GM19452 (cell line): Measurements from ENCODE around the gene DCDC1.

ENCODE experiments used
- ATAC-seq: cut with Tn5 transposase; IDR thresholded peaks from one replicate; pipeline ENCODE4 v1.9.1; 2021; ENCODE audit not compliant: unreplicated experiment

The DCDC1 gene

GRCh38 chr11:30861531-30861930 lies 508.0 kb downstream of the DCDC1 start:
- no peak for ATAC-seq

- ATAC-seq = no peak
Measured at GRCh38 chr11:30861064-30861463, 508.5 kb downstream of the DCDC1 start.

DNA sequence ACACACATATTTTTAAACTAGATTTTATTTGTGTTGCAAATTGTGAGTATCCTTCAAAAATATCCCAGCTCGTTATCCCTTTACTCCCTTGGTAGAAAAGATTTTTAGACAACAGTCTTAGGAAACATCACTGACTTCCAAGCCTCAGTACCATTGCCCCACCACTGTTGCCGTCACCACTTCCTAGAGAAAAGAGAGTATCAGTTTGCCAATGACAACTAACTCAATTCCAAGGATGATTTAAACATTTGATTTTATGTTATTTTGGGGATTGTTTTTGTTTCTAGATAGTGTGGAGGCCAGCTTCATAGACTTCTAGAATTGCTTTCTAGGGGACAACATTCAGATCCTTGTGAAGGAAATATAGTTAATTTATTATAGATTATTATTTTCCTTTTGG lies 509.4 kb downstream of the DCDC1 start:
- no peak for ATAC-seq

GRCh38 chr11:30859669-30860068 lies 509.9 kb downstream of the DCDC1 start:
- ATAC-seq = no peak

- ATAC-seq = no peak
Measured at GRCh38 chr11:30855383-30856006, 514.0 kb downstream of the DCDC1 start.

DNA sequence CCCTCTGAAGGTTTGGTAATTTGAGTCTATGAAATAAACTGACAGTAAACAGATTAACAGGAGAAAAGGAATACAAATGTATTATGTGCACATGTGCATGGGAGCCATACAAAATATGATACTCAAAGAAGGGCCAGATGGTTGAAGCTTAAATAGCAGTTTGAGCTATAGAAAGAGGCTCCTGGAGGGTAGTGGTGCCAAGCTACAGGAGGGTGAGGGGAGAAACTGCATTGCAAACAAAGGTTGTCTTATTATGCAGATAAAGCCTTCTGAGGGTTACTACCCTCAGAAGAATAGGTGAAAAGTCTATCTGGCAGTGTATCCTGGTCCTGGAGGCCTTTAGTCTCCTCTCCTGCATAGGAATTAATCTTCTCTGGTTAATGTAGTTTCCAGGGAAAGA lies 516.1 kb downstream of the DCDC1 start:
- ATAC-seq = no peak

GRCh38 chr11:30852645-30853044 lies 516.9 kb downstream of the DCDC1 start:
- ATAC-seq = no peak

DNA sequence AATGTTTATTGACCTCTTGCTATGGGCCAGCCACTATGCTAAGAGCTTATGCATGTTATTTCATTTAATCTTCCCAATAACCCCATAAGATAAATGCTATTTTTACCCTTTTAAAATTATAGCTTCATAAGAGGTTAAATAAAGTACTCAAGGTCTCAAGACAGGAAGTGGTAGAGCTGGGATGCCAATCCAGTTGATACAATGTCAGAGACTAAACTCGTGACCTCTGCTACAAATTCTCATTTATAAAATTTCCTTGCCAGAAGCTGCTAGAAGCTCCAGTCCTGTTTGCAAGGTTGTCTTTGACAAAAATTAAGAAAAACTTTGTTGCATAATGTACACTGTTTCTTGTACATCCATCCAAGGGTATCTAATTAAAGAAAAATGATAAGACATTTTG lies 517.4 kb downstream of the DCDC1 start:
- ATAC-seq = no peak

- no peak for ATAC-seq
Measured at GRCh38 chr11:30837252-30837651, 532.3 kb downstream of the DCDC1 start.

DNA sequence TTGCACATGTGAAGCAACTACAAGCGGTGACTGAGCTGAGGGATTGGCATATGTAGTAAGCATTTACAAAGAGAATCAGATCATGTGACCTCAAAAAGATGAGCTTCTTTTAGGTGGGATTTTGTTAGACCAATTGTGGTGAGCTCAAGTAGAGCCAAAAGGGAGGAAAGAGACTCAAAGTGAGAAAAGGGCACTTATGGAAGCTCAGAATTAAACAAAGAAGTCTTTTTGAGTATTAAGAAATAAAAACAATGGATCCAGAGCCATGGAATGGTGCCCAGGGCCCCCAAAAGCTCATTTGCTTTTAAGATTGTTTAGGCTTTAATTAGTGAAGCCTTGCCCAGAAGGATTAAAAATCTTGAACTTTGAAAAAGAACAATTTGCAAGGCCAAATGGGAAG lies 536.7 kb downstream of the DCDC1 start:
- no peak for ATAC-seq

DNA sequence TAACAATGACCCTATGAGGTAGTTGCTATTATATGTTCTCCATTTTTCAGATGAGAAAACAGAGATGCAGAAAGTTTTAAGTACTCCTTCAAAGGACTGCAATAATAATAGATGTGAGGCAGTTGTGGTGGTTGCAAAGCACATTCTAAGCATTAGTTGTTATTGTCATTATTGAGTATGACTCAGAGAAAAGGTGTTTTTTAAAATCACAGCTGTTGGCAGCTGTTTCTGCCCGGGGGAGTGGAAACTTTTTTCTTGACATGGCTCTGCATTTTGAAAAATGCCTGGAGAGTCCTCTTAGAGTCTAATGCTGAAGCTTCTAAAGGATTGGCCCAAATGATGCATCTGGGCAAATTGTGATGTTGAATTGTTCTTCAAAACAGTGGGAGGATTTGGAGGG lies 538.9 kb downstream of the DCDC1 start:
- ATAC-seq = no peak

GRCh38 chr11:30826911-30827310 lies 542.6 kb downstream of the DCDC1 start:
- ATAC-seq = no peak

DNA sequence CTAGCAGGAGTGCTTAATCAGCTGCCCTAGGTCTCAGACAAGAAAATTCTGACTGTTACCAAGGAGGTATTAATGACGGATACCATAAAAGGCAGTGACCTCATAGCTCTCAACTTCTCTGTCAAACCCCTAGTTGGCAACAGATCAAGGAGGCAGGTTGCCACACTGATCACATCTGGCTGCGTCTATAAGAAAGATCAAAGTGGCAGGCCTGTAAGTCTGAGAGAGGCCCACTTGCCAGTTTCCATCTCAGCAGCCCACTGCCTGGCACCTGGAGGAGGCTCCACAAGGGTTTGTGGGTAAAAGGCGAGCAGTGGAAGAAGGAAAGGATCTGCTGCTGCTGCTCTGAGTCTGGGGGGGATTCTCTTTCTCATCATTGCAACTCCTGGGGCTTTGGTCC lies 543.8 kb downstream of the DCDC1 start:
- no peak for ATAC-seq

DNA sequence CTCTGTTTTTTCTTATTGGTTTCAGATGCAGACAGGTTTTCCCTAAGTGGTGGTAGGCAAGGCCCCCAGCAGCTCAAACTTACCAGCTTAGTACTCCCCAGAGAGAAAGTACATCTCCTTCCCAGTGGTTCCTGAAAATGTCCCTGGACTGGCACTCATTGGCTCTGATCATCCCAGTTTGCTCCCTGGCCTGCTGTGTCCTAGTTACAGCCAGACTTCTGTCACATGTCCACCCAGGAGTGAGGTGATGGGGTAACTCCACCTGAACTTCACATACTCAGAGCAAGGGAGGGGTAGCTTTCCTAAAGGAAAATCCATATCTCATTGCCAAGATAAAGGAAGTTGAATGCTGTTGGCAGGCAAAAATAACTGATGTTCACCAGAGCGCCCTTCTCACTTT lies 546.4 kb downstream of the DCDC1 start:
- ATAC-seq = no peak

- ATAC-seq = no peak
Measured at GRCh38 chr11:30821438-30821965, 548.0 kb downstream of the DCDC1 start.

- no peak for ATAC-seq
Measured at GRCh38 chr11:30818721-30819120, 550.8 kb downstream of the DCDC1 start.

DNA sequence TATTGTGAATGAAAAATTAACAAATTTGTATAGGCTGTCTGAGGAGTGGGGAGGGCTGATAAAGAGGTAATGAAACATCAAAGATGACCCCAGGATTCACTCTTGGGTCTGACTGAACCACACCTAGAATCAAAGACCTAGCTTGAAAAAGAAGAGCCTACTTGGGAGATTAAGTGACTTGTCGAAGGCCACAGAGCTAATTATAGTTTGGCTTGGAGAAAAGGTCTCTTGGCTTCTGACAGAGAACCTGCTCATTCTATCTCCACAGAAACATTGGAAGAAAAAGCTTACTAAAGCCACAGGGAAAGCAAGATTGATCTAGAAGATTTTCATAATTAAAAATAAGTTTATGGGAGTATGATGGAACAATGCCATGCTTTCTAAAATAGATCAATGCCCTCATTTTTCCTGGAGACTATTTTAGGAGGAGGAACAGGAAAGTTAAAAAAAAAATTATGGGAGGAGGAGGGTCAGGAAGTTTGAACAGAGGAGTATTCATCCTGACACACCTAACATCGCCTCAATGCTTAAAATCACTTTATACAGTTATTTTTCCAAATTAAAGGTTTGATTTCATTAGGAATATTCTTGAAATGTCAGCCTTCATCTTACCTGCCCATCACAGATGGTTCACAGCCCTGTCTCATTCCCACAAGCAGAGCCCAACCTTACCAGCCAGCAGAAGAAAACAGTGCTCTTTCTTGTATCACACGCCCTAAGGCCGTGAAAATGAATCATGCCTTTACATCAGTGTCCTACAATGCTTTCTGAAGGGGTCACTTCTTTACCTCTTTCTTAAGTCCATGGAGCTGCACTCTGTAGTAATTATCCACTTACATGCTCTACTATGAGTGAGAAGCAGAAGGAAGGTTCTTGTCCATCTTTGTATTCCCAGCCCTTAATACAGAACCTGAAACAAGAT lies 552.3 kb downstream of the DCDC1 start:
- no peak for ATAC-seq

- ATAC-seq = no peak
Measured at GRCh38 chr11:30815619-30816018, 553.9 kb downstream of the DCDC1 start.

DNA sequence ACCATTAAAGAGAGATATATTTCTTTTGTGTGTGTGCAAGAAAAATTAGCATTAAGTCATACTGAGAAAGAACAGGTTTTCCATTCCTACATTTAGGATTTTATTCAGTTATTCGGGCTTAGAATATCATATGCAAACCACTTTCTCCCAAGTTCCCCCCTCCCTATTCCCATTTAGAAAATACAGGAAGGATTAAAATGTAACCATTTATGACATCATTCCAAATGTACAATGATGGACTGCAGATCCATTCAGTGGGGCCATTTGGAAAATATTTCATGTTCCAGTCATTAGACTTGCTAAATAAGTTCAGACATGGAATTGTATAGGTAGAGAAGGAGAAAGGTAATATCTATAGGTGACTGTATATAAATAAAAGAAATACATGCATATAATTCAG lies 554.8 kb downstream of the DCDC1 start:
- ATAC-seq = no peak
